H9 (cell line): ENCODE measurements around the gene C6orf62. TPM values are rescaled to one million over a fixed set of nuclear protein-coding genes. Genes with fewer than 3 reads are reported as not detected.

Experiments
- DNase-seq: peaks from one replicate; pipeline ENCODE4 v3.0.0-alpha.2; 2017
- H2AFZ ChIP-seq: one replicate; pipeline ENCODE4 v1.6.1; 2013; ENCODE audit warnings: mild to moderate bottlenecking, low read length, control low read depth, moderate library complexity
- H2AK5ac ChIP-seq: 2 replicates; pipeline ENCODE4 v1.6.1; 2013; ENCODE audit warnings: low read length, control low read depth, mixed read lengths; ENCODE audit not compliant: insufficient read length
- H2BK120ac ChIP-seq: one replicate; pipeline ENCODE4 v1.6.1; 2013; ENCODE audit warnings: low read depth, mild to moderate bottlenecking, low read length, control low read depth, inconsistent platforms; ENCODE audit not compliant: poor library complexity, severe bottlenecking
- H2BK12ac ChIP-seq: 2 replicates; pipeline ENCODE4 v1.6.1; 2013; ENCODE audit warnings: low read length, control low read depth, mixed read lengths, low read depth; ENCODE audit not compliant: insufficient read length
- H2BK15ac ChIP-seq: 2 replicates; pipeline ENCODE4 v1.6.1; 2013; ENCODE audit warnings: low read depth, low read length, control low read depth
- H2BK20ac ChIP-seq: one replicate; pipeline ENCODE4 v1.6.1; 2013; ENCODE audit warnings: low read depth, mild to moderate bottlenecking, low read length, control low read depth, inconsistent platforms; ENCODE audit not compliant: poor library complexity, severe bottlenecking
- H2BK5ac ChIP-seq: 2 replicates; pipeline ENCODE4 v1.6.1; 2013; ENCODE audit warnings: low read length, control low read depth, mixed read lengths; ENCODE audit not compliant: insufficient read length
- H3K14ac ChIP-seq: 2 replicates; pipeline ENCODE4 v1.6.1; 2013; ENCODE audit warnings: low read length, control low read depth; ENCODE audit not compliant: insufficient read depth
- H3K18ac ChIP-seq: 2 replicates; pipeline ENCODE4 v1.6.1; 2013; ENCODE audit warnings: low read depth, mild to moderate bottlenecking, mixed read lengths, low read length, control low read depth; ENCODE audit not compliant: insufficient read length
- H3K23ac ChIP-seq: 2 replicates; pipeline ENCODE4 v1.6.1; 2013; ENCODE audit warnings: low read length, control low read depth, mixed read lengths, low read depth; ENCODE audit not compliant: insufficient read length
- H3K23me2 ChIP-seq: 2 replicates; pipeline ENCODE4 v1.6.1; 2013; ENCODE audit warnings: low read depth, mild to moderate bottlenecking, mixed read lengths, low read length, control low read depth; ENCODE audit not compliant: insufficient read length, poor library complexity, severe bottlenecking
- H3K27ac ChIP-seq: 2 replicates; pipeline ENCODE4 v1.5.1; 2013; ENCODE audit warnings: low read length, control low read depth, mixed read lengths, low read depth; ENCODE audit not compliant: insufficient read length
- H3K27me3 ChIP-seq: 2 replicates; pipeline ENCODE4 v1.6.1; 2013; ENCODE audit warnings: low read length, control low read depth, inconsistent platforms; ENCODE audit not compliant: insufficient read depth
- H3K4ac ChIP-seq: 2 replicates; pipeline ENCODE4 v1.6.1; 2013; ENCODE audit warnings: low read depth, mild to moderate bottlenecking, control low read depth, inconsistent platforms, low read length, moderate library complexity
- H3K4me1 ChIP-seq: 2 replicates; pipeline ENCODE4 v1.6.1; 2013; ENCODE audit warnings: low read length, control low read depth, inconsistent platforms; ENCODE audit not compliant: insufficient read depth
- H3K4me2 ChIP-seq: 2 replicates; pipeline ENCODE4 v1.6.1; 2013; ENCODE audit warnings: low read length, control low read depth, mixed read lengths; ENCODE audit not compliant: insufficient read length, insufficient read depth
- H3K56ac ChIP-seq: 2 replicates; pipeline ENCODE4 v1.6.1; 2013; ENCODE audit warnings: low read depth, mild to moderate bottlenecking, mixed read lengths, low read length, control low read depth; ENCODE audit not compliant: insufficient read length
- H3K79me1 ChIP-seq: 2 replicates; pipeline ENCODE4 v1.6.1; 2013; ENCODE audit warnings: low read depth, mild to moderate bottlenecking, moderate library complexity, low read length, control low read depth, inconsistent platforms; ENCODE audit not compliant: insufficient read depth, poor library complexity, severe bottlenecking
- H3K79me2 ChIP-seq: 2 replicates; pipeline ENCODE4 v1.6.1; 2013; ENCODE audit warnings: low read length, control low read depth, inconsistent platforms; ENCODE audit not compliant: insufficient read depth
- H3K9ac ChIP-seq: 2 replicates; pipeline ENCODE4 v1.6.1; 2013; ENCODE audit warnings: low read length, control low read depth, mixed read lengths; ENCODE audit not compliant: insufficient read length; ENCODE audit errors: extremely low read depth
- H3K9me3 ChIP-seq: one replicate; pipeline ENCODE4 v1.6.1; 2013; ENCODE audit warnings: low read depth, low read length, inconsistent platforms; ENCODE audit not compliant: control insufficient read depth
- H3T11ph ChIP-seq: one replicate; pipeline ENCODE4 v1.6.1; 2013; ENCODE audit warnings: mild to moderate bottlenecking, low read length, control low read depth, inconsistent platforms
- H4K20me1 ChIP-seq: one replicate; pipeline ENCODE4 v1.6.1; 2013; ENCODE audit not compliant: control insufficient read depth, insufficient read length, insufficient read depth
- H4K5ac ChIP-seq: 2 replicates; pipeline ENCODE4 v1.6.1; 2013; ENCODE audit warnings: low read depth, mild to moderate bottlenecking, mixed read lengths, low read length, control low read depth; ENCODE audit not compliant: insufficient read length
- H4K8ac ChIP-seq: replicated peaks from 2 replicates; pipeline ENCODE4 v1.6.1; 2013; ENCODE audit warnings: low read length, control low read depth, mixed read lengths, low read depth; ENCODE audit not compliant: insufficient read length
- H4K91ac ChIP-seq: 2 replicates; pipeline ENCODE4 v1.6.1; 2013; ENCODE audit warnings: low read depth, mild to moderate bottlenecking, moderate library complexity, mixed read lengths, low read length, control low read depth; ENCODE audit not compliant: insufficient read length
- H3K27ac Mint-ChIP-seq, 3 experiments: 2 replicates in 2 of 3; 3 replicates in 1 of 3; pipeline ENCODE4 v1.8.0; 2020 to 2021; ENCODE audit warnings: mixed read lengths in 3 of 3, mild to moderate bottlenecking in 1 of 3, moderate library complexity in 1 of 3
- H3K27me3 Mint-ChIP-seq: 2 replicates; pipeline ENCODE4 v1.8.0; 2021; ENCODE audit warnings: low read depth, mild to moderate bottlenecking, moderate library complexity, mixed read lengths
- H3K36me3 Mint-ChIP-seq, 3 experiments: 2 replicates in 2 of 3; 3 replicates in 1 of 3; pipeline ENCODE4 v1.8.0; 2020 to 2021; ENCODE audit warnings: low read depth in 3 of 3, mixed read lengths in 3 of 3; ENCODE audit not compliant: insufficient read depth in 1 of 3
- H3K4me1 Mint-ChIP-seq, 2 experiments: 2 replicates each; pipeline ENCODE4 v1.8.0; 2020; ENCODE audit warnings: mixed read lengths in 2 of 2
- H3K4me3 Mint-ChIP-seq, 2 experiments: 2 replicates in 1 of 2; 3 replicates in 1 of 2; pipeline ENCODE4 v1.8.0; 2020 to 2021; ENCODE audit warnings: mild to moderate bottlenecking in 2 of 2, mixed read lengths in 2 of 2, moderate library complexity in 1 of 2
- H3K9me3 Mint-ChIP-seq, 2 experiments: 2 replicates in 1 of 2; 3 replicates in 1 of 2; pipeline ENCODE4 v1.8.0; 2020; ENCODE audit warnings: mild to moderate bottlenecking in 2 of 2, mixed read lengths in 2 of 2, moderate library complexity in 1 of 2
- WGBS: extraction: QIAGEN DNeasy Blood & Tissue Kit; methylation state at CpG from one replicate; pipeline ENCODE4 v1.1.7; 2013; ENCODE audit warnings: missing lambda C conversion rate, low lambda C conversion rate, mixed read lengths; ENCODE audit not compliant: insufficient read length; ENCODE audit errors: extremely low coverage; 5-methylcytosine and 5-hydroxymethylcytosine counted together
- total RNA-seq: library from RNA; stranded (reverse); gene quantifications from 2 replicates; pipeline ENCODE4 v1.2.1, GENCODE V29; 2021
- TF ChIP-seq, protein P1 (sequence below): fragments of 200-600 bp; sonication (generic); conservative IDR thresholded peaks from 3 replicates; pipeline ENCODE4 v1.8.0; 2021; ENCODE audit warnings: antibody characterized with exemption, mild to moderate bottlenecking

Gene C6orf62
- total RNA-seq, 1 experiment from 2014 or later, result 125 TPM

DNA sequence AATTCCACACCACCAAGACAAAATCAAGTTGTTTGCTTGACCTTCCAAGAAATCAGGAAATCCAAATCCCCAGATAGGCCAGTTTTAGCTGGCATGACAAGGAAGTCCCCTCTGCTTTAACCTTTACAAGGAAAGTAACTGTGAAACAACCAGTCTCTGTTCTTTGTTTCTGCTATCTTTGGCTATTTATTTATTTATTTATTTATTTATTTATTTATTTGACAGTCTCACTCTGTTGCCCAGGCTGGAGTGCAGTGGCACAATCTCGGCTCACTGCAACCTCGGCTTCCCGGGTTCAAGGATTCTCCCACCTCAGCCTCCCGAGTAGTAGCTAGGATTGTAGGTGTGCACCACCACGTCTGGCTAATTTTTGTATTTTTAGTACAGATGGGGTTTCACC is 41.3 kb upstream of the C6orf62 start:
- no peak overlapping the region for H2AK5ac ChIP-seq

More for the DNA sequence above, 41.3 kb upstream of the C6orf62 start:
- Mint-ChIP-seq H3K36me3 (no peaks in the 10 kb centered on the region), H3K27me3 (no peaks in the 10 kb centered on the region), H3K4me1 (peaks cover 4 to 9% of the 10 kb centered on the region in 2 experiments), H3K4me3 (no peak overlapping the region), H3K27ac (no peak overlapping the region), H3K9me3 (no peaks in the 10 kb centered on the region)
- H2BK12ac ChIP-seq, result no peak overlapping the region
- H3K27me3 ChIP-seq, result no peaks in the 10 kb centered on the region
- no peak overlapping the region for H3K23ac ChIP-seq
- no peak overlapping the region for H3K14ac ChIP-seq
- no CpG with 5 or more reads among the region's 5 CpGs for WGBS
- H4K5ac ChIP-seq, result no peak overlapping the region
- H2BK20ac ChIP-seq, result no peak overlapping the region
- H2BK5ac ChIP-seq, result no peak overlapping the region
- no peak overlapping the region for H2BK120ac ChIP-seq
- no peak overlapping the region for H3T11ph ChIP-seq
- H2AFZ ChIP-seq, result no peak overlapping the region
- TF ChIP-seq, protein P1, sequence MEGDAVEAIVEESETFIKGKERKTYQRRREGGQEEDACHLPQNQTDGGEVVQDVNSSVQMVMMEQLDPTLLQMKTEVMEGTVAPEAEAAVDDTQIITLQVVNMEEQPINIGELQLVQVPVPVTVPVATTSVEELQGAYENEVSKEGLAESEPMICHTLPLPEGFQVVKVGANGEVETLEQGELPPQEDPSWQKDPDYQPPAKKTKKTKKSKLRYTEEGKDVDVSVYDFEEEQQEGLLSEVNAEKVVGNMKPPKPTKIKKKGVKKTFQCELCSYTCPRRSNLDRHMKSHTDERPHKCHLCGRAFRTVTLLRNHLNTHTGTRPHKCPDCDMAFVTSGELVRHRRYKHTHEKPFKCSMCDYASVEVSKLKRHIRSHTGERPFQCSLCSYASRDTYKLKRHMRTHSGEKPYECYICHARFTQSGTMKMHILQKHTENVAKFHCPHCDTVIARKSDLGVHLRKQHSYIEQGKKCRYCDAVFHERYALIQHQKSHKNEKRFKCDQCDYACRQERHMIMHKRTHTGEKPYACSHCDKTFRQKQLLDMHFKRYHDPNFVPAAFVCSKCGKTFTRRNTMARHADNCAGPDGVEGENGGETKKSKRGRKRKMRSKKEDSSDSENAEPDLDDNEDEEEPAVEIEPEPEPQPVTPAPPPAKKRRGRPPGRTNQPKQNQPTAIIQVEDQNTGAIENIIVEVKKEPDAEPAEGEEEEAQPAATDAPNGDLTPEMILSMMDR, result no peak
- H3K56ac ChIP-seq, result no peak overlapping the region
- no peak for DNase-seq
- no peaks in the 10 kb centered on the region for H3K9me3 ChIP-seq
- no peaks in the 10 kb centered on the region for H3K23me2 ChIP-seq
- H2BK15ac ChIP-seq, result no peak overlapping the region
- H4K91ac ChIP-seq, result no peak overlapping the region
- no peak overlapping the region for H3K18ac ChIP-seq
- H4K8ac ChIP-seq, result no peak overlapping the region
- no peak overlapping the region for H3K4me2 ChIP-seq
- no peak overlapping the region for H3K9ac ChIP-seq
- no peaks in the 10 kb centered on the region for H3K79me2 ChIP-seq
- H3K4ac ChIP-seq, result no peak overlapping the region
- no peaks in the 10 kb centered on the region for H4K20me1 ChIP-seq
- no peak overlapping the region for H3K27ac ChIP-seq
- no peaks in the 10 kb centered on the region for H3K4me1 ChIP-seq
- no peaks in the 10 kb centered on the region for H3K79me1 ChIP-seq
